Liver (tissue), 3 donors: ENCODE data around the gene CACNA1B.

Source experiments
- CTCF ChIP-seq: fragments of 150-350 bp; IDR thresholded peaks from 2 replicates; pipeline ENCODE4 v1.5.1; 2017; ENCODE audit warnings: improper control_type of control experiment, low read depth, low read length; ENCODE audit not compliant: missing input control
- FOXA1 ChIP-seq: IDR thresholded peaks from 2 replicates; pipeline ENCODE4 v1.6.1; 2016; ENCODE audit warnings: antibody characterized with exemption
- GABPA ChIP-seq, 2 donors: IDR thresholded peaks in 1 of 2; conservative IDR thresholded peaks in 1 of 2; 2 replicates each; pipeline ENCODE4 v1.6.1; 2016; ENCODE audit warnings: antibody characterized with exemption in 2 of 2, mild to moderate bottlenecking in 1 of 2, moderate library complexity in 1 of 2
- JUND ChIP-seq, 2 donors: IDR thresholded peaks; 2 replicates each; pipeline ENCODE4 v1.6.1; 2016; ENCODE audit warnings: antibody characterized with exemption in 2 of 2
- MAX ChIP-seq: IDR thresholded peaks from 2 replicates; pipeline ENCODE4 v1.6.1; 2016; ENCODE audit warnings: antibody characterized with exemption
- RXRA ChIP-seq, 2 donors: IDR thresholded peaks; 2 replicates each; pipeline ENCODE4 v1.6.1; 2017 to 2018; ENCODE audit warnings: antibody characterized with exemption in 2 of 2, mild to moderate bottlenecking in 1 of 2
- donor health status: healthy.
- donor health status: healthy.

- TF ChIP-seq MAX: no peak
- TF ChIP-seq CTCF: no peak
- no peak for TF ChIP-seq RXRA (IDR thresholded peaks at IDR 0.05)
- no peak for TF ChIP-seq JUND (IDR thresholded peaks at IDR 0.05)
- TF ChIP-seq FOXA1: no peak
- TF ChIP-seq GABPA (IDR thresholded peaks at IDR 0.05 in 1 of 2, conservative IDR thresholded peaks at IDR 0.05 in 1 of 2): no peak
Measured at GRCh38 chr9:137882506-137882821, 4.9 kb downstream of the CACNA1B start.
